Coronary artery (tissue), 2 donors: Measurements from ENCODE around the gene CAMSAP1.
"Not testable (repeated sequence)": the region's sequence is repeated elsewhere in the genome, so short reads cannot be mapped to it uniquely, and the experiment has no call there.

ENCODE experiments used
- DNase-seq: peaks from one replicate; pipeline ENCODE4 v3.0.0-alpha.2; 2017; ENCODE audit warnings: low spot score
- H3K27ac ChIP-seq, 2 donors: fragments of 200-600 bp; sonication (generic); one replicate each; pipeline ENCODE4 v1.5.1; 2016 to 2019
- H3K4me3 ChIP-seq: fragments of 200-600 bp; sonication (generic); 2 replicates; pipeline ENCODE4 v1.5.1; 2016; ENCODE audit warnings: mild to moderate bottlenecking, moderate library complexity
- CTCF ChIP-seq: fragments of 200-600 bp; sonication (generic); IDR thresholded peaks from one replicate; pipeline ENCODE4 v1.5.1; 2019; ENCODE audit warnings: antibody characterized with exemption

CAMSAP1 gene

DNA sequence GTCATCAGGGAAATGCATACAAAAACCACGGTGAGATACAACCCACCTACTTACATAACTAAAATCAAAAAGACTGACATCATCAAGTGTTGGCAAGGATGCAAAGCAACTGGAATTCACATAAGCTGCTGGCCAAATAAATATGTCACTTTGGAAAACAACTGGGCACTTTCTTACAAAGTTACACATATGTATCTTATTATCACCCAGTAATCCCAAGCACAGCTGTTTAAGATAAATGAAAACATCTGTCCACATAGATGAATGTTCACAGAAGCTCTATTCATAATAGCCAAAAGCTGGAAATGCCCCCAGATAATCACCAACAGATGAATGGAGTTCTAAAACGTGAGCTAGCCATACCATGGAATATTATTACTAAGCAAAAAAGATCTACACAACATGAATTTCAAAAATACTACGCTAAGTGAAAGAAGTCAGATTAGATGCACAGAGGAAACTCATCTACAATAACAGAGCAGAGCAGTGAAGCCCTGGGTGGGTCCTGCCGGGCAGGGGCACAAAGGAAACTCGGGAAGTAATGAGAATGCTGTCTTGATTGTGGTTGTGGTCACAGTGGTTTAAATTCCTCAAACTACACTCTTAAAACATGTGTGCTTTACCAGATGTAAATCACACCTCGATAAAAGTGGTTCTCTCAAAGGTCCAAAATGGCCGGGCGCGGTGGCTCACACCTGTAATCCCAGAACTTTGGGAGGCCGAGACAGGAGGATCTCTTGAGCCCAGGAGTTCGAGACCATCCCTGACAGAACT is 8.5 kb downstream of the CAMSAP1 start:
- H3K4me3 ChIP-seq: no peak overlapping the region
- DNase-seq: peak; percentile 24
- TF ChIP-seq CTCF: no peak
- no peak overlapping the region for H3K27ac ChIP-seq

GRCh38 chr9:135896626-135897025 is 10.7 kb downstream of the CAMSAP1 start:
- DNase-seq: no peak
- TF ChIP-seq CTCF: no peak
- Histone ChIP-seq H3K27ac (no peak overlapping the region), H3K4me3 (no peak overlapping the region)

GRCh38 chr9:135896205-135896604 is 11.1 kb downstream of the CAMSAP1 start:
- Histone ChIP-seq H3K4me3 (no peak overlapping the region), H3K27ac (no peak overlapping the region)
- no peak for DNase-seq
- TF ChIP-seq CTCF: no peak

DNA sequence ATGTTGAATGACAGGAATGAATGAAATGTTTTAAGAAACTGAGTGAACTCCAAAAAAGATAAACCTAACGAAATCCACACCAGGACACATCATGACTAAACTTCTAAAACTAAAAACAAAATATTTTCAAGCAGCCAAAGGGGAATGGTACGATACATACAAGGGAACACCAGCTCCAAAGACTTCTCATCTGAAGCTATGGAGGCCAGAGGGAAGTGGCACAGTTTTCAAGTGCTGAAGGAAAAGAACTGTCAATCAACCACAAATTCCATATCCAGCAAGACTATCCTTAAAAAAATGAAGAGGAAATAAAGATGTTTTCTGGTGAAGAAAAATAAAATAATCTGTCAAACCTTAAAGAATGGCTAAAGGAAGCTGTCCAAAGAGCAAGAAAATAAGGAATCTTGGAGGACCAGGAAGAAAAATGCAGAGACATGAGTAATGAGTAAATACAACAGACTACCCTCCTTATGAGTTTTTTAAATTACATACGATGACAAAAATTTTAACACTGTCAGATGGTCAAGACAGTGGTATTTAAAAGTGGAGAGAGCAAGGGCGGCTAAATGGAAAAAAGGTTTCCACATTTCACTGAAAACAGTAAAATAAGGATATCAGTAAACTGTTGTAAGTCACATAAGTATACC is 12.0 kb downstream of the CAMSAP1 start:
- no peak for TF ChIP-seq CTCF
- Histone ChIP-seq H3K27ac (no peak overlapping the region), H3K4me3 (no peak overlapping the region)
- DNase-seq: no peak

- no peak overlapping the region for H3K27ac ChIP-seq
- DNase-seq: no peak
These were observed 14.2 kb downstream of the CAMSAP1 start for GRCh38 chr9:135893104-135893503.

GRCh38 chr9:135892327-135892726 is 15.0 kb downstream of the CAMSAP1 start:
- not testable (repeated sequence) for H3K27ac ChIP-seq

More at GRCh38 chr9:135893104-135893503, 14.2 kb downstream of the CAMSAP1 start:
- TF ChIP-seq CTCF: no peak
- H3K4me3 ChIP-seq: no peak overlapping the region

DNA sequence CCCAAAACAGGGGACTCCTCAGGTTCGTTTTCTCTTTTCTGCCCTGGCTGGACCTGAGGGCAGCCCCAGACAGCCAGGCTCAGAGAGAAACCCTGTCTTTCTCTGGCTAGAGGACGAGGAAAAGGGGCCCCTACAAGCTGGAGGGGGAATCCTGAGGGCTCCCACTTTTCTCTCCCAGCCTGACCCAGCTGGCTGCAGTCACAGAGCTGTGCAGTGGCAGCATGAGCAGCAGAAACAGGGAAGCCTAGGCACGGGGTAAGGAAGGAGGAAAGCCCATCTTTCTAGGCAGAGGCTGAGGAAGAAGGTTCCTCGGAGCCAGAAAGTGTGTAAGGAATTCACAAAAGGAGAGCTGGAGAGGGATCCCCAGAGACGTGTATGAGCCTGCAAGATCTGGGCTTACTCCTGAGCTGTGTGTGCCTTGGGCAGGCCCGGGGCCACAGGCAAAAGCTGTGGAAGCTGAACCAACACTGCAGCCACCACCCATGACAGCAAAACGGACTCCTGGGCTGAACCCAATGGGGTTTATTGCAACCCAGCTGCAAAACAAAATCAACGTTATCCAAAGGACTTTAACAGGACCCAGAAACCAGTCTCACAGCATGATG is 16.2 kb downstream of the CAMSAP1 start:
- Histone ChIP-seq H3K27ac (no peak overlapping the region), H3K4me3 (no peak overlapping the region)
- TF ChIP-seq CTCF: no peak
- peak; percentile 31 for DNase-seq

More at GRCh38 chr9:135892327-135892726, 15.0 kb downstream of the CAMSAP1 start:
- H3K4me3 ChIP-seq: not testable (repeated sequence)
- peak; percentile 9 for DNase-seq
